Hematopoietic multipotent progenitor cell treated with erythropoietin and hydrocortisone succinate and interleukin-3 and kit ligand, for 4 days (in vitro differentiated cells): ENCODE data around the gene SKAP1.
A peak's percentile ranks its signal among the peaks of the same experiment; 100 is the strongest.

ENCODE experiments used
- DNase-seq: peaks from one replicate; pipeline ENCODE4 v3.0.0-alpha.2; 2015

SKAP1 gene

GRCh38 chr17:48134912-48135480 lies 295.0 kb downstream of the SKAP1 start:
- peak; percentile 32 for DNase-seq

- DNase-seq: no peak
These were observed 297.6 kb downstream of the SKAP1 start for GRCh38 chr17:48132385-48132784.

- DNase-seq: peak; percentile 84
These were observed 298.7 kb downstream of the SKAP1 start for GRCh38 chr17:48131216-48131824.

GRCh38 chr17:48129981-48130380 lies 300.0 kb downstream of the SKAP1 start:
- DNase-seq: no peak

GRCh38 chr17:48128400-48128799 lies 301.6 kb downstream of the SKAP1 start:
- DNase-seq: no peak

GRCh38 chr17:48127371-48128051 lies 302.5 kb downstream of the SKAP1 start:
- no peak for DNase-seq

- DNase-seq: no peak
These were observed 303.5 kb downstream of the SKAP1 start for GRCh38 chr17:48126532-48126850.

GRCh38 chr17:48125829-48126531 lies 304.0 kb downstream of the SKAP1 start:
- DNase-seq: no peak

GRCh38 chr17:48123776-48124388 lies 306.1 kb downstream of the SKAP1 start:
- DNase-seq: no peak

GRCh38 chr17:48123111-48123510 lies 306.9 kb downstream of the SKAP1 start:
- DNase-seq: no peak

- no peak for DNase-seq
These were observed 307.4 kb downstream of the SKAP1 start for GRCh38 chr17:48122665-48123045.

GRCh38 chr17:48121923-48122664 lies 307.9 kb downstream of the SKAP1 start:
- DNase-seq: no peak

- peak; percentile 71 for DNase-seq
These were observed 316.8 kb downstream of the SKAP1 start for GRCh38 chr17:48113201-48113676.

- no peak for DNase-seq
These were observed 318.1 kb downstream of the SKAP1 start for GRCh38 chr17:48111937-48112241.

GRCh38 chr17:48110761-48111160 lies 319.3 kb downstream of the SKAP1 start:
- no peak for DNase-seq

- DNase-seq: peak; percentile 94
These were observed 322.6 kb downstream of the SKAP1 start, which contains the start of gene SNX11 for GRCh38 chr17:48107137-48108055. TSS of gene SNX11 (plus strand) at chr17:48107766. CDS start at chr17:48112044, 4,278 bp downstream.

- DNase-seq: no peak
These were observed 323.2 kb downstream of the SKAP1 start for GRCh38 chr17:48106802-48107136.

GRCh38 chr17:48104440-48104839 lies 325.6 kb downstream of the SKAP1 start:
- DNase-seq: no peak

- peak; percentile 80 for DNase-seq
These were observed 327.0 kb downstream of the SKAP1 start for GRCh38 chr17:48102798-48103715.

- DNase-seq: no peak
These were observed 327.8 kb downstream of the SKAP1 start for GRCh38 chr17:48102043-48102750.
